Stimulated activated CD8-positive, alpha-beta memory T cell treated with anti-CD3 and anti-CD28 coated beads, Interleukin-4, amount 100 ng/mL, for 48 hours (primary cell): ENCODE measurements around the gene BSCL2.
A peak's percentile ranks its signal among the peaks of the same experiment; 100 is the strongest.
"Not testable (repeated sequence)": the region's sequence is repeated elsewhere in the genome, so short reads cannot be mapped to it uniquely, and the experiment has no call there.

Experiments used
- DNase-seq: peaks from one replicate; pipeline ENCODE4 v3.0.0-alpha.2; 2020

BSCL2 gene

GRCh38 chr11:62707277-62707861, at the start of gene BSCL2, which contains the start of gene GNG3:
BSCL2 (minus strand) TSS chr11:62707424; CDS start chr11:62707195, 229 bp downstream.
GNG3 (plus strand) TSS chr11:62707676; CDS start chr11:62708296, 620 bp downstream.
- no peak for DNase-seq

GRCh38 chr11:62755086-62755615, 47.9 kb upstream of the BSCL2 start:
- DNase-seq: no peak

GRCh38 chr11:62753736-62754603, 46.7 kb upstream of the BSCL2 start, which contains the start of gene ZBTB3:
ZBTB3 (minus strand) TSS chr11:62754160; CDS start chr11:62753664, 496 bp downstream.
- peak; percentile 97 for DNase-seq

- DNase-seq: no peak
These were observed 45.9 kb upstream of the BSCL2 start for GRCh38 chr11:62752994-62753735.

GRCh38 chr11:62752177-62752785, 45.1 kb upstream of the BSCL2 start:
- DNase-seq: no peak

GRCh38 chr11:62749931-62750330, 42.7 kb upstream of the BSCL2 start:
- not testable (repeated sequence) for DNase-seq

- no peak for DNase-seq
These were observed 40.4 kb upstream of the BSCL2 start for GRCh38 chr11:62747475-62748160.

- no peak for DNase-seq
These were observed 30.0 kb upstream of the BSCL2 start for GRCh38 chr11:62737196-62737595.

- DNase-seq: no peak
These were observed 25.6 kb upstream of the BSCL2 start for GRCh38 chr11:62732830-62733229.

GRCh38 chr11:62730076-62730475, 22.9 kb upstream of the BSCL2 start:
- not testable (repeated sequence) for DNase-seq

GRCh38 chr11:62728171-62728988, 21.2 kb upstream of the BSCL2 start, which contains the start of gene TTC9C:
TTC9C (plus strand) TSS chr11:62728486; CDS start chr11:62728849, 363 bp downstream.
- DNase-seq: peak; percentile 84

GRCh38 chr11:62727872-62728170, 20.6 kb upstream of the BSCL2 start:
- DNase-seq: peak; percentile 83

- peak; percentile 98 for DNase-seq
These were observed 20.1 kb upstream of the BSCL2 start, which contains the start of gene HNRNPUL2 for GRCh38 chr11:62727165-62727871. HNRNPUL2 (minus strand) TSS chr11:62727457; CDS start chr11:62727156, 301 bp downstream.

GRCh38 chr11:62726915-62727164, 19.6 kb upstream of the BSCL2 start:
- DNase-seq: no peak

- DNase-seq: peak; percentile 42
These were observed 19.1 kb upstream of the BSCL2 start for GRCh38 chr11:62726156-62726914.

GRCh38 chr11:62725646-62726045, 18.4 kb upstream of the BSCL2 start:
- no peak for DNase-seq

GRCh38 chr11:62724171-62724570, 16.9 kb upstream of the BSCL2 start:
- no peak for DNase-seq

- no peak for DNase-seq
These were observed 14.8 kb upstream of the BSCL2 start for GRCh38 chr11:62721994-62722393.

- no peak for DNase-seq
These were observed 12.2 kb upstream of the BSCL2 start for GRCh38 chr11:62719302-62719978.
